Hippocampal formation (tissue), 2 donors: Measurements from ENCODE around the gene OSR1.

Experiments used
- DNase-seq, 2 donors: peaks; one replicate each; lab custom pipeline; 2025; lab: John Stamatoyannopoulos, UW

The OSR1 gene

GRCh38 chr2:19359021-19359357, 566 bp upstream of the OSR1 start:
- DNase-seq, result no peak

- no peak for DNase-seq
These were observed 801 bp downstream of the OSR1 start for GRCh38 chr2:19357402-19358241.

GRCh38 chr2:19356545-19357401, 1.6 kb downstream of the OSR1 start:
- DNase-seq, result no peak

GRCh38 chr2:19355931-19356544, 2.4 kb downstream of the OSR1 start:
- no peak for DNase-seq

- no peak for DNase-seq
These were observed 3.0 kb downstream of the OSR1 start for GRCh38 chr2:19355416-19355821.

- DNase-seq, result no peak
These were observed 3.4 kb downstream of the OSR1 start for GRCh38 chr2:19355014-19355405.

GRCh38 chr2:19353721-19354050, 4.7 kb downstream of the OSR1 start:
- DNase-seq, result no peak

GRCh38 chr2:19352946-19353720, 5.3 kb downstream of the OSR1 start:
- DNase-seq, result no peak

GRCh38 chr2:19351899-19352697, 6.3 kb downstream of the OSR1 start:
- DNase-seq, result no peak

GRCh38 chr2:19351499-19351898, 6.9 kb downstream of the OSR1 start:
- no peak for DNase-seq

GRCh38 chr2:19350678-19351401, 7.6 kb downstream of the OSR1 start:
- no peak for DNase-seq

- peak; percentile 35 to 78 for DNase-seq
These were observed 8.3 kb downstream of the OSR1 start for GRCh38 chr2:19349911-19350677.

GRCh38 chr2:19348692-19349091, 9.7 kb downstream of the OSR1 start:
- no peak for DNase-seq

- peak; percentile 79 to 95 for DNase-seq
These were observed 10.5 kb downstream of the OSR1 start for GRCh38 chr2:19347619-19348562.

- DNase-seq, result no peak
These were observed 11.3 kb downstream of the OSR1 start for GRCh38 chr2:19346983-19347618.

- no peak for DNase-seq
These were observed 20.7 kb downstream of the OSR1 start for GRCh38 chr2:19337742-19338141.

GRCh38 chr2:19337202-19337601, 21.2 kb downstream of the OSR1 start:
- no peak for DNase-seq

GRCh38 chr2:19336781-19337180, 21.6 kb downstream of the OSR1 start:
- peak in 1 of 2 donors; percentile 49 for DNase-seq
